WTC11 (cell line): ENCODE data around the gene OR8H1. TPM values are rescaled to one million over a fixed set of nuclear protein-coding genes. Genes with fewer than 3 reads are reported as not detected.

Experiments
- ATAC-seq: fragments of 200-7000 bp; cut with Tn5 transposase; 2 replicates; pipeline ENCODE4 v1.10.0; 2021; ENCODE audit warnings: mild to moderate bottlenecking, moderate library complexity
- CTCF ChIA-PET: fragments of 300-600 bp; sonication (Branson Sonifier 250); formaldehyde crosslinking; loops from one replicate; lab custom pipeline; 2021; ENCODE audit warnings: antibody characterized with exemption; lab: Charles Lee
- POLR2A ChIA-PET: fragments of 350-600 bp; sonication (Branson Sonifier 250); formaldehyde crosslinking; loops from one replicate; lab custom pipeline; 2021; ENCODE audit warnings: antibody characterized with exemption; lab: Charles Lee
- DNase-seq: peaks from one replicate; pipeline ENCODE4 v3.0.0; 2021; ENCODE audit warnings: low spot score
- H3K27ac Mint-ChIP-seq: 2 replicates; pipeline ENCODE4 v1.8.0; 2021; ENCODE audit warnings: mixed read lengths
- H3K27me3 Mint-ChIP-seq: 2 replicates; pipeline ENCODE4 v1.8.0; 2021; ENCODE audit warnings: low read depth, mild to moderate bottlenecking, moderate library complexity, mixed read lengths
- H3K36me3 Mint-ChIP-seq: 2 replicates; pipeline ENCODE4 v1.8.0; 2021; ENCODE audit warnings: mixed read lengths
- H3K4me1 Mint-ChIP-seq: 2 replicates; pipeline ENCODE4 v1.8.0; 2022; ENCODE audit warnings: mixed read lengths
- H3K4me3 Mint-ChIP-seq: 2 replicates; pipeline ENCODE4 v1.8.0; 2021; ENCODE audit warnings: mild to moderate bottlenecking, moderate library complexity, mixed read lengths
- H3K9me3 Mint-ChIP-seq: 2 replicates; pipeline ENCODE4 v1.8.0; 2021; ENCODE audit warnings: mixed read lengths
- AFF4 ChIP-seq: sonication (generic); formaldehyde crosslinking; IDR thresholded peaks from 2 replicates; pipeline ENCODE4 v1.8.1; 2023; ENCODE audit warnings: mild to moderate bottlenecking, missing genetic modification reagents, borderline replicate concordance
- ATF2 ChIP-seq: sonication (generic); formaldehyde crosslinking; IDR thresholded peaks from 2 replicates; pipeline ENCODE4 v1.8.1; 2022; ENCODE audit warnings: low read depth, missing genetic modification reagents, borderline replicate concordance
- ATF3 ChIP-seq: sonication (generic); formaldehyde crosslinking; conservative IDR thresholded peaks from 2 replicates; pipeline ENCODE4 v1.8.1; 2022; ENCODE audit warnings: mild to moderate bottlenecking, missing genetic modification reagents
- ATF6 ChIP-seq: sonication (generic); formaldehyde crosslinking; IDR thresholded peaks from 2 replicates; pipeline ENCODE4 v1.8.1; 2023; ENCODE audit warnings: mild to moderate bottlenecking, missing genetic modification reagents
- CTCF ChIP-seq: fragments of 200-600 bp; IDR thresholded peaks from 2 replicates; pipeline ENCODE4 v1.8.0; 2022; ENCODE audit warnings: antibody characterized with exemption
- IRF2 ChIP-seq: sonication (generic); formaldehyde crosslinking; IDR thresholded peaks from 2 replicates; pipeline ENCODE4 v1.8.0; 2022; ENCODE audit warnings: low read depth, missing genetic modification reagents, borderline replicate concordance
- JAZF1 ChIP-seq: fragments of 250-450 bp; sonication (Bioruptor Pico); IDR thresholded peaks from 2 replicates; pipeline ENCODE4 v1.9.0; 2021; ENCODE audit warnings: moderate library complexity, mild to moderate bottlenecking, inconsistent platforms
- NFATC4 ChIP-seq: fragments of 250-450 bp; sonication (Bioruptor Pico); IDR thresholded peaks from 2 replicates; pipeline ENCODE4 v1.9.0; 2021; ENCODE audit warnings: mild to moderate bottlenecking
- NR1H2 ChIP-seq: sonication (generic); formaldehyde crosslinking; IDR thresholded peaks from 2 replicates; pipeline ENCODE4 v1.9.0; 2021; ENCODE audit warnings: mild to moderate bottlenecking, moderate library complexity, missing genetic modification reagents
- NR2C2 ChIP-seq: sonication (generic); formaldehyde crosslinking; IDR thresholded peaks from 2 replicates; pipeline ENCODE4 v1.8.0; 2022; ENCODE audit warnings: mild to moderate bottlenecking, missing genetic modification reagents
- PREB ChIP-seq: sonication (generic); formaldehyde crosslinking; IDR thresholded peaks from 2 replicates; pipeline ENCODE4 v1.8.1; 2022; ENCODE audit warnings: mild to moderate bottlenecking, missing genetic modification reagents, moderate library complexity, borderline replicate concordance
- SOX15 ChIP-seq: fragments of 250-450 bp; sonication (Bioruptor Pico); IDR thresholded peaks from 2 replicates; pipeline ENCODE4 v1.9.0; 2021; ENCODE audit warnings: mild to moderate bottlenecking
- ZNF416 ChIP-seq: fragments of 250-450 bp; sonication (Bioruptor Pico); IDR thresholded peaks from 2 replicates; pipeline ENCODE4 v1.9.0; 2021; ENCODE audit warnings: mild to moderate bottlenecking, inconsistent platforms
- total RNA-seq: library from RNA; stranded (reverse); gene quantifications from 3 replicates; pipeline ENCODE4 v1.2.3, GENCODE V29; 2021

Gene OR8H1
- total RNA-seq, 1 experiment from 2014 or later, result not detected

GRCh38 chr11:56314844-56315243 is 22.8 kb upstream of the OR8H1 start, which contains the start of gene OR8K3 (continued):
- TF ChIP-seq CTCF (no peak), ATF3 (CRISPR knock-in tag) (no peak), AFF4 (CRISPR knock-in tag) (no peak), ATF2 (CRISPR knock-in tag) (no peak), NFATC4 (CRISPR knock-in tag) (no peak), ZNF416 (no peak)

GRCh38 chr11:56307836-56308235 is 15.8 kb upstream of the OR8H1 start:
- DNase-seq, result no peak
- peaks cover 2% of the 10 kb centered on the region for H3K27me3 Mint-ChIP-seq
- peaks cover 61% of the 10 kb centered on the region for H3K9me3 Mint-ChIP-seq
- no peak overlapping the region for H3K4me3 Mint-ChIP-seq
- no peaks in the 10 kb centered on the region for H3K4me1 Mint-ChIP-seq
- no peak overlapping the region for H3K27ac Mint-ChIP-seq
- no peak for ATAC-seq
- ChIA-PET POLR2A (no interaction called here), CTCF (no interaction called here)
- TF ChIP-seq CTCF (no peak), ATF6 (CRISPR knock-in tag) (no peak)
- peaks cover 26% of the 10 kb centered on the region for H3K36me3 Mint-ChIP-seq

- Mint-ChIP-seq H3K9me3 (no peaks in the 10 kb centered on the region), H3K27ac (no peak overlapping the region; the same call in 1 of the 2 replicates), H3K27me3 (no peaks in the 10 kb centered on the region), H3K36me3 (no peaks in the 10 kb centered on the region), H3K4me3 (no peak overlapping the region), H3K4me1 (peaks cover 3% of the 10 kb centered on the region; the same call in 1 of the 2 replicates)
- DNase-seq (no peak), ATAC-seq (no peak)
- CTCF ChIA-PET, result no interaction called here
- TF ChIP-seq NR2C2 (CRISPR knock-in tag) (no peak), AFF4 (CRISPR knock-in tag) (no peak), SOX15 (CRISPR knock-in tag) (no peak), PREB (CRISPR knock-in tag) (no peak), IRF2 (CRISPR knock-in tag) (no peak), NR1H2 (CRISPR knock-in tag) (no peak), JAZF1 (no peak)
- POLR2A ChIA-PET, result interaction anchor here (0.5 kb wide), 1 partner anchor 122 kb away, joined by 4 read pairs; no protein-coding TSS in a partner anchor
These were observed 4.8 kb upstream of the OR8H1 start for GRCh38 chr11:56296898-56297297.
